Prostate gland (tissue), 2 donors: Measurements from ENCODE around the gene TTL.

Experiments
- POLR2A ChIP-seq: fragments of 450-650 bp; IDR thresholded peaks from one replicate; pipeline ENCODE4 v1.6.1; 2016; ENCODE audit warnings: antibody characterized with exemption, mild to moderate bottlenecking
- TF ChIP-seq, protein P1 (sequence below), 4 experiments: fragments of 200-600 bp in 2 of 4; fragments of 450-650 bp in 2 of 4; sonication (generic) in 2 of 4; IDR thresholded peaks; 1 replicate in 3 of 4; 2 replicates in 1 of 4; pipeline ENCODE4 v1.5.1; 2016 to 2019; ENCODE audit warnings: antibody characterized with exemption in 4 of 4, mild to moderate bottlenecking in 2 of 4, moderate library complexity in 2 of 4

- TF ChIP-seq, protein P1, sequence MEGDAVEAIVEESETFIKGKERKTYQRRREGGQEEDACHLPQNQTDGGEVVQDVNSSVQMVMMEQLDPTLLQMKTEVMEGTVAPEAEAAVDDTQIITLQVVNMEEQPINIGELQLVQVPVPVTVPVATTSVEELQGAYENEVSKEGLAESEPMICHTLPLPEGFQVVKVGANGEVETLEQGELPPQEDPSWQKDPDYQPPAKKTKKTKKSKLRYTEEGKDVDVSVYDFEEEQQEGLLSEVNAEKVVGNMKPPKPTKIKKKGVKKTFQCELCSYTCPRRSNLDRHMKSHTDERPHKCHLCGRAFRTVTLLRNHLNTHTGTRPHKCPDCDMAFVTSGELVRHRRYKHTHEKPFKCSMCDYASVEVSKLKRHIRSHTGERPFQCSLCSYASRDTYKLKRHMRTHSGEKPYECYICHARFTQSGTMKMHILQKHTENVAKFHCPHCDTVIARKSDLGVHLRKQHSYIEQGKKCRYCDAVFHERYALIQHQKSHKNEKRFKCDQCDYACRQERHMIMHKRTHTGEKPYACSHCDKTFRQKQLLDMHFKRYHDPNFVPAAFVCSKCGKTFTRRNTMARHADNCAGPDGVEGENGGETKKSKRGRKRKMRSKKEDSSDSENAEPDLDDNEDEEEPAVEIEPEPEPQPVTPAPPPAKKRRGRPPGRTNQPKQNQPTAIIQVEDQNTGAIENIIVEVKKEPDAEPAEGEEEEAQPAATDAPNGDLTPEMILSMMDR (IDR thresholded peaks at IDR 0.05), result no peak
- no peak for TF ChIP-seq POLR2A
These were observed 18.7 kb upstream of the TTL start for GRCh38 chr2:112463256-112463655.
